HFF-Myc (cell line): Measurements from ENCODE around the gene MPP3.

Experiments
- DNase-seq: peaks from one replicate; pipeline ENCODE4 v3.0.0-alpha.2; 2011; ENCODE audit warnings: low read depth; ENCODE audit errors: extremely low read depth
- H3K4me3 ChIP-seq: replicated peaks from 2 replicates; pipeline ENCODE4 v1.5.1; 2011; ENCODE audit warnings: low read depth, mild to moderate bottlenecking, control low read depth, low read length
- TF ChIP-seq, protein P1 (sequence below): IDR thresholded peaks from 2 replicates; pipeline ENCODE4 v1.5.1; 2012; ENCODE audit warnings: mild to moderate bottlenecking, low read depth, low read length, control low read depth; ENCODE audit errors: missing control alignments

MPP3 gene

DNA sequence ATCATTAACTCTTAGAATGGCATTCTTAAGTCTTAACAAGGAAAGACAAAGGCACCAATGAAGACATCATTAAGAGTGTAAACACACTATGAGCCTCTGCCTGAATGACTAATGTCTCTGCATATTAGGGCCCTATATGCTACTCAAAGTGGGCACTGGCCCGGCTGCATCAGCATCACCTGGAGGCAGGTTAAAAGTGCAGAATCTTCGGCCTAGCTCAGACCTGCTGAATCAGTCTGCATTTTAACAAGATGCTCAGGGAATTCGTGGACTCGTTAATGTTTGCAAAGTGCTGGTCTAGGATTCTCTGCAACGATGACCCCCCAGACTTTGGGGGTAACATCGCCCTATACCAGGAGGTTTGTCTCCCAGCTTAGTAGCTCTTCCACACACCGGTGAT lies 6.7 kb downstream of the MPP3 start:
- TF ChIP-seq, protein P1, sequence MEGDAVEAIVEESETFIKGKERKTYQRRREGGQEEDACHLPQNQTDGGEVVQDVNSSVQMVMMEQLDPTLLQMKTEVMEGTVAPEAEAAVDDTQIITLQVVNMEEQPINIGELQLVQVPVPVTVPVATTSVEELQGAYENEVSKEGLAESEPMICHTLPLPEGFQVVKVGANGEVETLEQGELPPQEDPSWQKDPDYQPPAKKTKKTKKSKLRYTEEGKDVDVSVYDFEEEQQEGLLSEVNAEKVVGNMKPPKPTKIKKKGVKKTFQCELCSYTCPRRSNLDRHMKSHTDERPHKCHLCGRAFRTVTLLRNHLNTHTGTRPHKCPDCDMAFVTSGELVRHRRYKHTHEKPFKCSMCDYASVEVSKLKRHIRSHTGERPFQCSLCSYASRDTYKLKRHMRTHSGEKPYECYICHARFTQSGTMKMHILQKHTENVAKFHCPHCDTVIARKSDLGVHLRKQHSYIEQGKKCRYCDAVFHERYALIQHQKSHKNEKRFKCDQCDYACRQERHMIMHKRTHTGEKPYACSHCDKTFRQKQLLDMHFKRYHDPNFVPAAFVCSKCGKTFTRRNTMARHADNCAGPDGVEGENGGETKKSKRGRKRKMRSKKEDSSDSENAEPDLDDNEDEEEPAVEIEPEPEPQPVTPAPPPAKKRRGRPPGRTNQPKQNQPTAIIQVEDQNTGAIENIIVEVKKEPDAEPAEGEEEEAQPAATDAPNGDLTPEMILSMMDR, result no peak
- H3K4me3 ChIP-seq, result no peak overlapping the region
- DNase-seq, result no peak

DNA sequence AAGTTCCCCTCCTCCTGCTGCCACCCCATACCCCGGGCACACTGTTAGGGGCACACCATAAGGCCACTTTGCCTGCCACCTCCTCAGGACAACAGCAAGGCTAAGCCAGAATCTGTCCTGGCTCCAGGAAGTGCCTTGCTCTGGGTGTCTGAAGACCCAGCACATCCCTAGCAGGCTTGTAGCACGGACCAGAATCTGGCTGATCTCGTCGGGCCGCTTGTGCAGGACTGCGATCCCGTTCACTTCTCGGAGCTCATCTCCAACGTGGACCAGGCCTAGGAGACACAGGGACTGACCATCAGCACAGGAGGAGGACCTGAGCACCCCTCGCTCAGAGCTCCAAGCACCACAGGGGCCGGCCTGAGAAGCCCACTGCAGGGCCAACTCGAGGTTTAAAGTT lies 7.4 kb downstream of the MPP3 start:
- TF ChIP-seq, protein P1, result no peak
- DNase-seq, result no peak
- no peak overlapping the region for H3K4me3 ChIP-seq

DNA sequence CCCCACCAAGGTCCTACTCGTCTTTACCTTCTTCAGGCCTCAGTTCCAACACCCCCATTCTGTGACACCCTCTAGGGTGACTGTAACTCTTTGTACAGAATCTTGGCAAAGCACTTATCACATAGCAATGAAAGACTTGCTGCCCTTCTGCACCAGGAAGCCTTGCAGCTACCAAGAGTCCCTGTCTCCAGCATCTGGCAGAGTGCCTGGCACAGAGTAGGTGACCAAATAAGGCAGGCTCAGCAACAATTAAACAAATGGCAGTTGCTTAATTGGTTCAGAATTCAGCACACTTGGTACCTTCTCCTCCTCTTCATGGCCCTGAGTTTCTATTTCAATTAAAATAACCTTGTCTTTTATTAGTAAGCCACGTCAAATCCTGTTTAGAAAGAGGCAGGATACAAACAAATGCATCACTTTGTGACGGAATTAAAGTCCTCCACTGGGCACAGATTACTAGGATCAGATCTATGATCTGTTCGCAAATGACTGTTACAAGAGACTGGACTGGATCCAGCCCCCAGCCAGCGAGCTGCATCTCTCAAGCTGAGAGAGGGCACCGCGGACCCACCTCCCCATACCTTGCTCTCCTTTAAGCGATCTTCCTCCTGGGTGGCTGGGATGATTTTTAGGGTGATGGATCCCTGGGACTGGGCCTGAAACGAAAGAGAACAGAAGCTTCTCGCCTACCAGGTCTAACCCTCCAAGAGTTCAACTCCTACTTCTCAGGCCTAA lies 9.4 kb downstream of the MPP3 start:
- TF ChIP-seq, protein P1, result no peak
- no peak for DNase-seq

DNA sequence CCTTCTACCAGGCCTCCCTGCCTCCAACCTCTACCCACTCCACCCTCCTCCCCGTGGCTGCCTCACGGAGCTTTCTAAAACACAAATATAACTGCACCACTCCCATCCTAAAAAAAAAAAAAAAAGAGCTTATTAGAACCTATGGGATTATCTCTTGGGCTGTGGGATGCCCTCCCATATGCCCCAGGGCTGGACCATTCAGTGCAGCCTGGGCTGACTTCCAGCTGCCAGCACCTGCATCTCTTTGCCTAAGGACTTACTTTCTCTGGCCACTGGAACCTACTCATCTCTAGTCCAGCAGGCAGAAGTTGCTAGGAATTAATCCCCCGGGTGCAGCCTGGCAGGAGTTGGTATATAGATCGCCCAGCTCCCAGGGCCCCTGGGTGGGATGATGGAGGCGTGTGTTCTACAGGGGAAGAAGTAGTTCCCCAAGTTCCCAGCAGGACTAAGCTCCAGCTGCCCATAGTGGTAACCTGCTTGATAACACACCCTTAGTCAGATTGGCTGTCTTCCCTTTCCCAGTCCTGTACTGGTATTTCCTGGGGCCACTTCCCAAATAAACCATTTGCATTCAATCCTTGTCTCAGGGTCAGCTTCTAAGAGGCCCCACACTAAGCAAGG lies 10.3 kb downstream of the MPP3 start:
- DNase-seq, result no peak
- H3K4me3 ChIP-seq, result no peak overlapping the region
- TF ChIP-seq, protein P1, result no peak

More for the DNA sequence above, 9.4 kb downstream of the MPP3 start:
- no peak overlapping the region for H3K4me3 ChIP-seq

DNA sequence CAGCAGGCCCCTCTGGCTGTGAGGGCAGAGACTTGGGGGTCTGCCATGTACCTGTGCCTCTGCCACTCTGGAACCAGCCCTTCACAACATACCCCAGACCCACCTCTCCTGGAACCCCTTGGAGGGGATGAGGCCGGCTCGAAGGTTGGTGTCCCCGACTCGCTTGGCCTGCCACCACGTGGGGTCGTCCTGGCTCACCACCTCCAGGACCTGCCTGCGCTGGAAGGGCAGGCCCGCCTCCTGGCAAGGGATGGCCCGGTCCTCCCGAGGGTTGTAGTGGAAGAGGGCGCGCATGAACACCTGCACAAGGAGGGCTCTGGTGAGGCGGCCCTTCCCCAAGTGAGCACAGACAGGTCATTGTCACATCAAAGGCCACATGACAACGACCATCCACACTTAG lies 12.2 kb downstream of the MPP3 start:
- H3K4me3 ChIP-seq, result no peak overlapping the region
- TF ChIP-seq, protein P1, result no peak
- no peak for DNase-seq

DNA sequence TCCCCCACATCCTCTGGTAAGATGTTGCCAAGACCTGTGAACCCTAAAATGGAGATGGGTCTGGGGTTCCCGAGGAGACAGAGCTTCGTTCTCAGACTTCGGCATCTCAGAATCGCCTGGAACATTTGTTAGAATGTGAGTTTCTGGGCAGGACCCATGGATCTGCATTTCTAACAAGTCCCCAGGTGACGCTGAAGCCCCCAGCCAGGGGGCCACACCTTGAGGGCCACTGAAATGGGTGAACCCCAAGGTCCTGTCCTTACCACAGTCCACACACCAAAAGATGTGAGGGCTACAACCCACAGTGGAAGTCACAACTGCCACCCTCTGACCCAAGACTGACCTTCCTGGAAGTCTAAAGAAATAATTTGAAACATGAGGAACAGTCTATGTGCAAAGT lies 14.0 kb downstream of the MPP3 start:
- H3K4me3 ChIP-seq, result no peak overlapping the region
- no peak for DNase-seq
- TF ChIP-seq, protein P1, result no peak
